GM21528 (cell line): ENCODE results near the gene BEGAIN.

Experiments
- ATAC-seq: cut with Tn5 transposase; IDR thresholded peaks from one replicate; pipeline ENCODE4 v1.9.1; 2021; ENCODE audit warnings: mild to moderate bottlenecking, moderate library complexity; ENCODE audit not compliant: unreplicated experiment, low FRiP score

Gene BEGAIN, protein sequence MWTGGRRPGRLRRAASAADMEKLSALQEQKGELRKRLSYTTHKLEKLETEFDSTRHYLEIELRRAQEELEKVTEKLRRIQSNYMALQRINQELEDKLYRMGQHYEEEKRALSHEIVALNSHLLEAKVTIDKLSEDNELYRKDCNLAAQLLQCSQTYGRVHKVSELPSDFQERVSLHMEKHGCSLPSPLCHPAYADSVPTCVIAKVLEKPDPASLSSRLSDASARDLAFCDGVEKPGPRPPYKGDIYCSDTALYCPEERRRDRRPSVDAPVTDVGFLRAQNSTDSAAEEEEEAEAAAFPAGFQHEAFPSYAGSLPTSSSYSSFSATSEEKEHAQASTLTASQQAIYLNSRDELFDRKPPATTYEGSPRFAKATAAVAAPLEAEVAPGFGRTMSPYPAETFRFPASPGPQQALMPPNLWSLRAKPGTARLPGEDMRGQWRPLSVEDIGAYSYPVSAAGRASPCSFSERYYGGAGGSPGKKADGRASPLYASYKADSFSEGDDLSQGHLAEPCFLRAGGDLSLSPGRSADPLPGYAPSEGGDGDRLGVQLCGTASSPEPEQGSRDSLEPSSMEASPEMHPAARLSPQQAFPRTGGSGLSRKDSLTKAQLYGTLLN

DNA sequence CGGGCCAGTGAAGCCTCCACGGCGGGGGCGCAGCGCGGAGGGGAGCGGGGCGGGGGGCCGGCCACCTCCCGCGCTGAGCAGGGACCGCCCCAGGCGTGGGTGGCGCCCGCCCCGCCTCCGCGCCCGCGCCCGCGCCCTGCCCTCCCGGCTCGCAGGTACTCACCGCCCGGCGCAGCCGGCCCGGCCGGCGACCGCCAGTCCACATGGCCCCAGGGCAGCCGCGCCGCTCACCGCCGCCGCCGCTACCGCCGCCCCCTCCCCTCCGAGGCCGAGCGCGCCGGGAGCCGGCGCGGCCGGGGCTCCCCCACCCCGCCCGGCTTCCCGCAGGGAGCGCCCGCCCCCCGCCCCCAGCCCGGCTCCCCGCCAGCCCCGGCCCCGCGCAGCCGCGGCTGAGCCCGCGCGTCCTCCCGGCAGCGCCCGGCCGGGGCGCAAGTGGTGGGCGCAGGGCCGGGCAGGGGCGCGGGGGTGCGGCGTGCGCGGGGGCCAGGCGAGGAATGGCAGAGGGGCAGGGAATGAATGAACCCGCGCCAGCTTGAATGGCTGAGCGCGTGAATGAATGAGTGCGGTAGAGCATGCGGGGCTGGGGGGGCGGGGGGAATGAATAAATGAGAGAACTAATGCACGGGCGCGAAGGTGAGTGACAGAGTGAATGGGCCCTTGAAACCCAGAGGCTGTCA lies at the start of gene BEGAIN:
Gene BEGAIN, minus strand, starts transcription at position 332 of the 677 bp plus-strand sequence. Its CDS starts 127 bp downstream, at position 205.
- no peak for ATAC-seq

DNA sequence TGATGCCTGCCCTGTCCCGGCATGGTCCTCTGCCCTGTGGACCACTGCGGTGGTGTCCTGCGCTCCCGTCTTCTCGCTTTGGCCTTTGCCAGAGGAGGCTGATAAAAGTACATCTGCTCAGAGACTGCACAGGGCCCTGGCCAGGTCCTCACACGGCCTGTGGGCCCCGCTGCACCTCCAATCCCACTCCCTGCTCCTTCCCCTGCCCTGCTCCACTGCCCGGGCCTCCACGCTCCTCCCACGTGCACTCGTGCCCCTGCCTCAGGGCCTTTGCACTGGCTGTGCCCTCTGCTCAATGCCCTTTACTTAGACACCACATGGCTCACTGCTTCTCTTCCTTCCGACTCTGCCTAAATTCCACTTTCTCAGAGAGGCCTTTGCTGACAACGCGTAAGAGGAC lies 49.3 kb upstream of the BEGAIN start:
- ATAC-seq, result no peak

DNA sequence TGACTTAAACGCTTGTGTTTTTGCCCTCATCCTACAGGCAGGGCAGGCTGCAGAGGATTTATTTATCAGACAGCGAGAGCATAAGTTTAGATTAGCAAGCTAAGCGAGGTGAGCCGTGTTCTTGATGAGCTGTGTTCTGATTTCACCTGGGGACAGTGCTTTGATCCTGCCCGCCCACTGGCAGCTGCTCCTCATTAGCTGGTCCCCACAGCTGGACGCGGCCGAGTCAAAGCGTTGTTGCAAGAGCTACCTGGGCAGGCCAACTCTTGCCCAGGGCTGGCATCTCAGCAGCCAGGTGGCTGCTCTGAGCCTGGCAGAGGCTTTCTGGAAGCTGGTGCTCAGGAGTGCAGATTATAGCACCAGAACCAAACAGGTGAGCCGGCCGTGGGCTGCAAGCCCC lies 46.8 kb upstream of the BEGAIN start:
- ATAC-seq, result no peak

DNA sequence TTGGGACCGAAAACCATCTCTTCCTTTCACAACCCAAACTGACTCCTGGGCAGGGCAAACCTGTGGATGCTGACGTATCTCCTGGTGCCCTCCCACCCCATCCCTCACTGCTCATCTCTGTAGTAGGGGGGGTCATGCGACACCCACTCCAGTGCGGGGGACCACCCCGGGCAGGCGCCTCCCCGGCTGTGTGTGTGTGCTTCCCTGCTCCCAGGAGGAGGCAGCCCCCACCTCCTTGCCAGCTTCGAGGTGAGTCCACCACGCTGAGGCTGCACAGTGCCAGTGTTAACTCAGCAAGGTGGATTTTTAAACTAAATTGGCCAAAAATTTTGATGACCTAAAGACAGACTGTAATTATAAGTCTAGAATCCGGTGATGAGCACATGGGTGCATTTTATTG lies 46.2 kb upstream of the BEGAIN start:
- ATAC-seq, result no peak

DNA sequence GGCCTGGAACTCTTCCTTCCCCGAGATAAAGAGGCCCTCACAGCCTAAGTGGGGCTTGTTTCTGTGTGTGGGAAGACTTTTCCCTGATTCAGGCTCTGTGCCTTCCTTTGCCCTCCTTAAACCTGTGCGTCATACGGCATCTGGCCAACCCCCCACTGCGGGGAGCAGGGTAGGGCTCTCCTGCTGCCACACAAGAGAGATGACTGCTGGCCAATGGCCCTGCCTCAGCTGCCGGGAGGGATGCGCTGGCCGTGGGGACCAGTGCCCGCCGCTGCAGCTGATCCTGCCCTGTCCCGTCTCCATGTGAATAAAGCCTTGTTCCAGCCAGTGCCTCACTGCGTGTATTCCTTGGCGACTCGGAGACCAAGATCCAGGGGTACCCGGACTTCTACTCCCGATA lies 42.5 kb upstream of the BEGAIN start:
- ATAC-seq, result no peak

DNA sequence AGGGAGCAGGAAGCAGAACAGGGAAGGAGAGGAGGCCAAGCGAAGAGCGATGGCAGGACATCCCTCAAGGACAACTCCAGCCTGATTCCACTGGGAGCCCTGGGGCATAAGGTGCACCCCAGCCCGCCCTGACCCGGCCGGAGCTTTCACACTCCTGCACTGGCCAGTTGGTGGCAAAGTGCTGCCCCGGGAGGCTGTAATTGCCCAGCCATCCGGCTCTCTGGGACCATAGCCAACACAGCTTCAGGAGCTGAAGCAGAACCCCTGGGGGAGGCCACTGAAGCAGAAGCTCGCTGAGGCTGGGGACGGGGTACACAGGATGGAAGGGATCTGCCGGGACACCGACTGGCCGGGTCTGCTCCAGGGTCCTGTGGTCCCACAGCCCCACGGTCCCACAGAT lies 41.9 kb upstream of the BEGAIN start:
- no peak for ATAC-seq

DNA sequence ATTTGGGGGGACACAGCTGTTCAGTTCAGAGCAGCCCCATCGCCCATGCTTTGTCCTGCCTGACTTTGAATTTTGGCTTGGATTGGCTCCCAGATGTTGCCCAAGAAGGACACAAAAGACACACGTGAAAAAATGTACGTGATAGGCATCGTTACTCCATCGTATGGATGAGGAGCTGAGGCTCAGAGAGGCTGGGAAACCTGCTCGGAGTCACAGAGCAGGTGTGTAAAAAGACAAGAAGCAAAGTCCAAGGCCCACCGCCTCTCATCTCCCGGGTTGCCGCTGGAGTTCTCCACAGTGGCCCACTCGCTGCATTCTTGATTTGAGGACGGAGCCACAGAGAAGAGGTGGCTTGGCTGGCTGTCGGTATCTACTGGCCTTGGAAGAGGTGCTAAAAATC lies 41.0 kb upstream of the BEGAIN start:
- no peak for ATAC-seq

DNA sequence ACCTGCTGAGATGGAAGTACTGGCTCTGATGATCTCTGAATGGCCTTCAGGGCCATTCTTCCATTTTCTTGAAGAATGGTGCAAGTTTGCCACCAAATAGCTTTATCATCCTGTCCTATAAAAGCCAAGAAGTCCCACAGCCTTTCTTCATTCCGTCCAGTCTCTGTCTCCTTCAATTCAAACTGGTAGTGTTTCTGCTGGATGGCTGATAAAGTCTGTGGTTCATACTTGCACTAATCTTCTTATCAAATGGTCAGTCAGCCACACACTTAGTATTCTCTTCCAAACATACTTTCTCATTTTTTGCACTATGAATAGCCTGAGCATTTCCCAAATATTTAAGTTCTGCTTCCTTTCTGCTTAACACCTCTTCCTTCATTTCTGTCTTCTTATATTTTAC lies 39.4 kb upstream of the BEGAIN start:
- ATAC-seq, result no peak

DNA sequence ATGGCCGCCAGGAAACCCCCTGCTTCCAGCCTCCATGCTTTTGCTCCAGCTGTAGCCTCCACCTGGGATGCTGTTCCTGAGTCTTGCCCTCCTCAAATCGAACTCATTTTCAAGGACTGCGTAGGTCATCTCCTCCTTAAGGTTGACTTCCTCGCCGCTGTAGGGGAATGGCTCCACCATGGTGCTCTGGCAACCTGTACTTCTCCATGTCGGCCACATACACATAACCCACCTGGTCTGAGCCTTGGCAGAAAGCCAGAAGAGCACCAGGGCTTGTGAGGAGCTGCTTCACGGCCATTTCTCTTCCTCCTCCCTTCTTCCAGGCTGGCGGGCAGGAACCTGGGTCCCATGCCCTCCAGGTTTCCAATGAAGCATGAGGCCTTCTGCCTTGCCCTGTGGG lies 36.7 kb upstream of the BEGAIN start:
- no peak for ATAC-seq

DNA sequence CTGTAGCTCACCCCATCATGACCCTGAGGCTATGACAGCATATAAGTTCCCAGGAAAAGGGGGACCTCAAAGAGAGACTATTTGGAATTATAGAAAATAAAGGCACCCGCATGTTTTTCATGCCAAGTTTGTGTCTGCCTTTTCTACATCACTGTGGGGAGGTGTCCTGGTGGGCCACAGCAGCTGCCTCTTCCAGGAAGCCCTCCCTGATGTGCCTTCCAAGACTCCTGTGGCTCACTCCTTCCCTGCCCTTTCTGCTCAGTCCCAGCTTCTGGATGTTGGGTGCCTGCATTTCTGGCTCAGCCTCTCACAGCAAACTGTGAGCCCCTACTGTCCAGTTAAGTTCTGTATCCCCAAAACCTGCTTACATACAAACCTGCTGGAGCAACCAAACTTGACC lies 36.3 kb upstream of the BEGAIN start:
- ATAC-seq, result no peak

DNA sequence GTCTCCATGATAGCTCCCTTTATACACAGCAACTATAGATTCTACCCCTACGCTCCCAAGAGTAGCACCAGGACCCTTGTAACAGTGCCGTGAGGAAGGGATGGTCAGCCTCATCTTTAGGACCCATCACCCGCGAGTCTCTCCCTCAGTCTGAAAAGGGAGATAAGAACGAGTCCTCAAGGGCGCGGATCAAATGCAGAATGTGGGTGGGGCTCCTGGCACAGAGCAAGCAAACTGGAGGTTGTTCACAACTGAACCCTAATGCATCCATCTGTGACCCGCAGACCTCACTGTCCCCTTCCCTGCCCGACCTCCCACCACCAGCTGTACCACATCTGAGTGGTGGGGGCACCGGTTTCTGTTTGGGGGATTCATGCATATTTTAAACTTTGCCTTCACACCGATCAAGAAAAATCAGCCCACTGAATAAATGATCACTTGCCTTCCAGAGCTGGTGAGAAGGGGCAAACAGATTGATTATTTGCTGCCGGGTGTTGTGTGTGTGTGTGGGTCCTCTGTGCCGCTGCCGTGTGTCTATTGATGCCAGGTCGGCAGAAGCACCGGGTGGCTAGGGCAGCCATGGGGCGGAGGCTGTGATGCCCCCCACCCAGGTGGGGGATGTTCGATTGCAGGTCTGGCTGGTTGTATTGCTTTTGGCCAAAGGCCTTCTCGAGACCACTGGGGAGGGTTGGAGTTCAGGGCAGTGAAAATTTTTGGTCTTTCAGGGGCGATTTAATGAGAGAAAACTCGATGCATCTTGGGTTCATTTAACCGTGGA lies 35.7 kb upstream of the BEGAIN start:
- ATAC-seq, result no peak

DNA sequence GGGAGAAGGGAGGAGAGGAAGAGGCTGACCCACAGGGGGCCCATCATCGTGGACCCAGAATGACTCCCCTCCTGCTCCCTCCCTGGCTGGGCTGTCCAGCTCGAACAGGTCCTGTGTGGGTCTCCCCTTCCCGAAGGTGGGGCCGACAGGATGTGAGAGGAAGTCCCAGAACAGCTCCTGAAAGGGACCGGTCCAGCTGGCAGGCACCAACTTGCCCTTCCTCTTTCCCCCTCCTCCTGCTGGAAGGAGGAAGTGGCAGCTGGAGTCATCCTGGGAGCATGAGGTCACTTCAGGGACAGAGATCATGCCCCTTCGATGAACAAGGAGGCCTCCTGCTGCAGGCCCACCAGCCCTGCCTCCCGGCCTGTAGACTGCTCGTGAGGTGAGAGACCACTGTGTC lies 35.0 kb upstream of the BEGAIN start:
- ATAC-seq, result no peak

DNA sequence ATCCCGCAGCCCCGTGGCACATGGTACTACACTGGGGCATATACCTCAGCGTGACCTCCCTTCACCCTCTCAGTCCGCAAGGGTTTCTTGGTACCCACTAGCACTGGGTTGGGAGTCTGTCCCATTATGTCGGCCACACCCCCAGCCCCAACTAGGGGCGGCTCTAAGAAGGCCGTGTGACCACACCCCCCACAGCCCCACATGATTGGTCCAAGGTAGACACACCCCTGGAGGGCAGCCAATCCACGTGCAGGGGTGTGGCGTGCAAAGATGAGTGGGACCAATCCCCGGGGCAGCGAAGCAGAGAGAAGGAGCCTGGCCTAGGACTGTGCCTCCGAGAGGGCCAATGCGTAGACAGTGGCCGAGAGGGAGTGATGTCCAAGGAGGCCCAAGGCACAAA lies 34.6 kb upstream of the BEGAIN start:
- ATAC-seq, result no peak

DNA sequence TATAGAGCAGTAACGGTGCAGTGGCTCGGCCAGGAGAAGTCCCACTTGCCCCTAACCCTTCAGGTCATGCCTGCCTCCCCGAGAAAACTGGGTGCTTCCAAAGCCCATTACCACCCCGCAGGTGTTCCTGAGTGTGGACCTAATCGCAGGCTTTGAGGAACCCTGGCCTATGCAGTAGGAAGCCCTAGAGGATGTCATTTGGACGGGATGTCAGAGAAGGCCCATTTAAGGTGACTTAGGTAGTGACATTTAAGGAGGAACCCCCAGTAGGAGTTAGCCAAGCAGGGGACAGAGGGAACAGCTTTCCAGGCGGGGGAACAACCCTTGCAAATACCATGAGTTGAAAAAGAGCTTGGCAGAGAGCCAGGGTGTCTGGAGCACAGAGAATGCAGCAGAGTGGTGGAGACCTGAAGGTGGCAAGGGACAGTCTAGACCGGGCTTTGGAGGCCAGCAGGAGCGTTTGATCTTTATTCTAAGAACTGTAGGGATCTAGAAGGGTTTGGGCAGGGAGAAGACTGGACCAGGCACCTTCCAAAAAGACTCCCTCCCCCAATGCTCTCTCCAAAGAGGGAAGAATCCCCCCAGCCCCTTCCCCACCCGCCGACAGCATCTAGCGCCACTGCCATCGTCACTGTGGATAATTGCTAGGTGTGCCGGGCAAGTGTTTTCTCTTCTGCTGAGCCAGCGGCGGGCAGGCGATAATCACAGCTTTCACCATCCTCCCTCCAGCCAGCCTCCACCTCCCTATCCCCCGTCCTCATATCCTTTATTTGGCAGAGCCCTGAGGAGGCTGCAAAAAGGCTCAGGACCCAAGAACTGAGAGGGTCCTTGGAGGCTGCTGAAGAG lies 33.3 kb upstream of the BEGAIN start:
- ATAC-seq, result no peak

DNA sequence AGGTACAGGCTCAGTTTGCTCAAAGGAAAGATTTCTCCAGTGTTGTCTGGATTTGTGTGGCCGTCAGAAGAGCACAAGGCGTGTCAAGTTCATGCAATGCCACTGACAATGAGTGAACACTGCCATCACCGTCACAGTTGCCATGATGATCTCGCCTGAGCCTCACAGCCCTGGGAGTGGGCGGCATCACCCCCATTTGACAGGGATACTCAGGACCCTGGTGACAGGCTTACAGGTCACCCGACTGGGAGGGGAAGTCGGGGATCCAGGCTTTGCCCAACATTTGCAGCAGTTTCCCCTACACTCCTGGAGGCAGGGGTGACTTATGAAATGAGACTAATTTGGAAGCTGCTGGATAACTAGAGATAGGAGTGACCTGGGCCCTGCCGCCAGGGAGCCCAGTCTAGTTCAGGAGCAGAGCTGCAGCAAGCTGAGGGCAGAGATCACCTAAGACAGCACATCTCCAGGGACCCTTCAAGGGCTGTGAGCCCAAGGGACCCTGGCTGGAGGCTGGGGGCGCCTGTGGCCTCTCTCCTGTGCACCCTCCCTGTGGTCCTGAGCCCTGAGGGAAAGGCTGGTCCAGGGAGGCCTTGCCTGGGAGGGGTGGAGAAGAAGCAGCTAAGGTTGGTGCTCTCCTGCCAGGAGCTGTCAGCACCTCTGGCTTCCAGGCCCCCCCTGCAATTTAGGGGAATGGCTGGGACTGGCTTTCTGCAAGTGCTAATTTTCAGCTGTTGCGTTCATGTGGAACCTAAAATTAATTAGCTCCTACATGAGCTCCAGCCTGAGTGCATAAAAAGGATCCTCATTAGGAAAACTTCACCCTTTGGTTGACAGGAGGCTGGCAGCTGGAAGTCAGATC lies 32.4 kb upstream of the BEGAIN start:
- ATAC-seq, result no peak

DNA sequence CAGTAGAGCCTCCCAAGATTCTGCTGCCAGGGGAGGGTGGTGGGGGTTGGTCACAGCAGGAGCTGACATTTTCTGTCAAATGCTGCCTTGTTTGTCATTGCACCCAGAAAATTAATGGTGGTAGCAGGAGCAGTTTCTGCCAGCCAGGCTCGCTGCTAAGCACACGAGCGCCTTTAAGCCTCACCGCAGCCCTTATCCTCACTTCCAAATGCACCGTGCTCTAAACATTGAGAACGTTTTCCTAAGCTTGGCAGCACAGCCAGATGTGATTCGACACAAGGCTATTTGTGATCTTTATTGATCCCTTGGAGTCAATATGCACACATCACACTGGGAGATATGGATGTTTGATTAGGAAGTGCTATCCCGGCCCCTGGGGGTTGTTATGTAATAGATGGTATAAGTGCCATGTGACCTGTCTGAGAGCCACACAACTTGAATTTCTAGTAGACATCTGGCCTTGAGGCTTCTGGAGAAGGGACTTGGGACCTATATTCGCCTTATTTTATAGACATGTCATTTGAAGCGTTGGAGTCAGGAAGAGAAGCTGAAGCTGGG lies 31.6 kb upstream of the BEGAIN start:
- ATAC-seq, result no peak

DNA sequence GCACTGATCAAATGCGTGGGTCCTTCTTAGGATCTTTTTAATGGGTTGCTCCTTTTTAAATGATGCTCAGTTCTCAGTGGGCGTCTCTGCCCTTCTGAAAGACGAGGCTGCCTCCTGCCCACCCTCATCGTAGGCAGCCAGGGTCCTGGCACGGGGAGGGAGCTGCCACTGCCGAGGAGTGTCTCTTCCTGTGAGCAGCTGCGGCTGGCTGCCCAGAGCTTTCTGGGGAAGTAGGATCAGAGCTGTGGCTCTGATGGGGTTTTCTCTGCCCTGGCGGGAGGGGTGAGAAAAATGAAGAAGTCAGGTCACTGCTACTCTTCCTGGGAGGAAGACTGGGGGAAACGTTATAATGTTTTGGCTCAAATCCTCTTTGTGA lies 31.1 kb upstream of the BEGAIN start:
- ATAC-seq, result no peak

DNA sequence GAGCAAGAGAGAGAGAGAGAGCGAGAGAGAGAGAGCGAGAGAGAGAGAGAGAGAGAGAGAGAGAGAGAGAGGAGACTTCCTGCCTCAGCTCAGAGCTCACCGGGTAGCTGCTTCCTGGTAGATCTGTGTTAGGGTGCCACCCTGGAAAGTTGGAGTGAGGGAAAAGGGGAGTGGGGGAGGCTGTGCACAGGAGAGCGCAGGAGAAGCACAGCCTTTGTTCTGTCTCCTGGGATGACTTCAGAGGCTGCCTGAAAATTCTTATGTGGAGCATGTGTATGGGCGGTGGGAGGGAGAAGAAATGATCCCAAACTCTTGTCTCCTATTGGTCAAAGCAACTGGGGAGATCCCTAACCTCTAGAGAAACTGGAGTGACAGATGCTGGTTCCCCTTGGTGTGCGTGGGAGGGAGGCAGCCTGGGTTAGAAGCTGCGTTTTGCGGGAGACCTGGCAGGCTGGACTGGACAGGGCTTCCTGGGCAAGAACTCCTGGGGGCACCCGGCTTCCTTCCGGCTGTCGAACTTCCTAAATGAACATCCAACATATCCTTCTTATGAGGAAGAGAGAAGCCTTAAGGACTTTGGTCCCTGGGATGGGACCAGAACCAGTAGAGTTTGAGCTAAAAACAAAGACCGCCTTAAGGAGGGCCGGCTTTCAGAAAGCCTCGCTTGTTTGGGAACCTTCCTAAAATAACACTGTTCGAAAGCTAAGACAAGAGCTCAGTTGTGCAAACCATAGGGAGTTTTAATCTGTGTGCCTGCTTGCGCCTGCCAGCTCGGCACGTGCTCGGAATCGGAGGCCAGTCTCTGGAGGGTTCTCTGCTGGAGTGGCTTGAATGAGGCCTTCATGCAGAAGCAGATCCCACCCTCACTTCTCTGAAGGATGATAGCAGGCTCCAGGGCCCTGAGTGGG lies 30.4 kb upstream of the BEGAIN start:
- ATAC-seq, result no peak
